ENCODE data around the gene EFNA4.
A peak's percentile ranks its signal among the peaks of the same experiment; 100 is the strongest.

Gene EFNA4

GRCh38 chr1:155052439-155053395, 10.8 kb upstream of the EFNA4 start:
- no peak for DNase-seq

GRCh38 chr1:155053531-155054105, 9.9 kb upstream of the EFNA4 start:
- no peak for DNase-seq

- DNase-seq: no peak
Measured at GRCh38 chr1:155057104-155057503, 6.4 kb upstream of the EFNA4 start.

GRCh38 chr1:155057788-155058211, 5.7 kb upstream of the EFNA4 start:
- DNase-seq: no peak

GRCh38 chr1:155060736-155061135, 2.8 kb upstream of the EFNA4 start:
- DNase-seq: no peak

- DNase-seq: peak; percentile 92
Measured at GRCh38 chr1:155061381-155062150, 2.0 kb upstream of the EFNA4 start.

GRCh38 chr1:155062151-155062686, 1.3 kb upstream of the EFNA4 start:
- no peak for DNase-seq

GRCh38 chr1:155062702-155063411, 683 bp upstream of the EFNA4 start:
- DNase-seq: peak; percentile 58

- peak; percentile 21 for DNase-seq
Measured at GRCh38 chr1:155064111-155064831, 731 bp downstream of the EFNA4 start.

GRCh38 chr1:155064832-155065429, 1.4 kb downstream of the EFNA4 start:
- DNase-seq: no peak

GRCh38 chr1:155066777-155067176, 3.2 kb downstream of the EFNA4 start:
- DNase-seq: no peak

- no peak for DNase-seq
Measured at GRCh38 chr1:155068599-155068998, 5.1 kb downstream of the EFNA4 start.

GRCh38 chr1:155069551-155070157, 6.1 kb downstream of the EFNA4 start:
- no peak for DNase-seq

- DNase-seq: no peak
Measured at GRCh38 chr1:155070158-155070621, 6.7 kb downstream of the EFNA4 start.

GRCh38 chr1:155070721-155071569, 7.4 kb downstream of the EFNA4 start:
- DNase-seq: peak; percentile 65

- no peak for DNase-seq
Measured at GRCh38 chr1:155071701-155072100, 8.2 kb downstream of the EFNA4 start.

GRCh38 chr1:155072531-155073289, 9.2 kb downstream of the EFNA4 start:
- no peak for DNase-seq

- DNase-seq: no peak
Measured at GRCh38 chr1:155073377-155074242, 10.1 kb downstream of the EFNA4 start.

All from CD4-positive, alpha-beta T cell treated with Interleukin-4 for 4 hours (primary cell).